ENCODE data around the gene SF3B2.

SF3B2 gene

GRCh38 chr11:66059966-66060680, 8.0 kb downstream of the SF3B2 start:
- TF ChIP-seq REST (IDR thresholded peaks at IDR 0.05; ENCODE audit: insufficient read depth in 1 of 2, low read depth in 2 of 2, low read length in 2 of 2) (no peak), POLR2AphosphoS5 (IDR thresholded peaks at IDR 0.05; ENCODE audit: low read depth, low read length) (no peak), SIN3A (IDR thresholded peaks at IDR 0.05; ENCODE audit: borderline replicate concordance, insufficient read depth, low read length) (no peak), FOXP2 (optimal IDR thresholded peaks at IDR 0.05; ENCODE audit: borderline replicate concordance, extremely low read depth, extremely low read length, insufficient read depth) (no peak), TAF1 (IDR thresholded peaks at IDR 0.05; ENCODE audit: borderline replicate concordance, insufficient read depth, low read length) (no peak)

- TF ChIP-seq POLR2AphosphoS5 (IDR thresholded peaks at IDR 0.05; ENCODE audit: low read depth, low read length) (no peak), TAF1 (IDR thresholded peaks at IDR 0.05; ENCODE audit: borderline replicate concordance, insufficient read depth, low read length) (no peak)
These were observed 9.1 kb downstream of the SF3B2 start for GRCh38 chr11:66061268-66061667.

- no peak for TF ChIP-seq SIN3A (IDR thresholded peaks at IDR 0.05; ENCODE audit: borderline replicate concordance, insufficient read depth, low read length)
- no peak for TF ChIP-seq FOXP2 (optimal IDR thresholded peaks at IDR 0.05; ENCODE audit: borderline replicate concordance, extremely low read depth, extremely low read length, insufficient read depth)
- TF ChIP-seq POLR2AphosphoS5 (IDR thresholded peaks at IDR 0.05; ENCODE audit: low read depth, low read length) = no peak
- TF ChIP-seq TAF1 (IDR thresholded peaks at IDR 0.05; ENCODE audit: borderline replicate concordance, insufficient read depth, low read length) = no peak
- TF ChIP-seq REST (IDR thresholded peaks at IDR 0.05; ENCODE audit: insufficient read depth in 1 of 2, low read depth in 2 of 2, low read length in 2 of 2) = no peak
These were observed 10.2 kb downstream of the SF3B2 start for GRCh38 chr11:66062408-66062807.

GRCh38 chr11:66063900-66064299, 11.7 kb downstream of the SF3B2 start:
- TF ChIP-seq SIN3A (IDR thresholded peaks at IDR 0.05; ENCODE audit: borderline replicate concordance, insufficient read depth, low read length) = no peak
- TF ChIP-seq FOXP2 (optimal IDR thresholded peaks at IDR 0.05; ENCODE audit: borderline replicate concordance, extremely low read depth, extremely low read length, insufficient read depth) = no peak
- TF ChIP-seq POLR2AphosphoS5 (IDR thresholded peaks at IDR 0.05; ENCODE audit: low read depth, low read length) = no peak
- TF ChIP-seq REST (IDR thresholded peaks at IDR 0.05; ENCODE audit: insufficient read depth in 1 of 2, low read depth in 2 of 2, low read length in 2 of 2) = no peak
- no peak for TF ChIP-seq TAF1 (IDR thresholded peaks at IDR 0.05; ENCODE audit: borderline replicate concordance, insufficient read depth, low read length)

- no peak for TF ChIP-seq REST (IDR thresholded peaks at IDR 0.05; ENCODE audit: insufficient read depth in 1 of 2, low read depth in 2 of 2, low read length in 2 of 2)
- no peak for TF ChIP-seq SIN3A (IDR thresholded peaks at IDR 0.05; ENCODE audit: borderline replicate concordance, insufficient read depth, low read length)
- TF ChIP-seq TAF1 (IDR thresholded peaks at IDR 0.05; ENCODE audit: borderline replicate concordance, insufficient read depth, low read length) = no peak
- no peak for TF ChIP-seq FOXP2 (optimal IDR thresholded peaks at IDR 0.05; ENCODE audit: borderline replicate concordance, extremely low read depth, extremely low read length, insufficient read depth)
- TF ChIP-seq POLR2AphosphoS5 (IDR thresholded peaks at IDR 0.05; ENCODE audit: low read depth, low read length) = no peak
These were observed 12.4 kb downstream of the SF3B2 start for GRCh38 chr11:66064571-66064970.

Measured in PFSK-1 (cell line).